AG10803 (cell line): ENCODE results near the gene THSD4.

Source experiments
- DNase-seq: peaks from one replicate; pipeline ENCODE4 v3.0.0; 2010; ENCODE audit warnings: low read depth
- H3K4me3 ChIP-seq: 2 replicates; pipeline ENCODE4 v1.5.1; 2011; ENCODE audit warnings: mild to moderate bottlenecking, low read length, control low read depth
- TF ChIP-seq, protein P1 (sequence below): conservative IDR thresholded peaks from 2 replicates; pipeline ENCODE4 v1.5.1; 2011; ENCODE audit warnings: mild to moderate bottlenecking, low read length, control low read depth, inconsistent platforms

The THSD4 gene

DNA sequence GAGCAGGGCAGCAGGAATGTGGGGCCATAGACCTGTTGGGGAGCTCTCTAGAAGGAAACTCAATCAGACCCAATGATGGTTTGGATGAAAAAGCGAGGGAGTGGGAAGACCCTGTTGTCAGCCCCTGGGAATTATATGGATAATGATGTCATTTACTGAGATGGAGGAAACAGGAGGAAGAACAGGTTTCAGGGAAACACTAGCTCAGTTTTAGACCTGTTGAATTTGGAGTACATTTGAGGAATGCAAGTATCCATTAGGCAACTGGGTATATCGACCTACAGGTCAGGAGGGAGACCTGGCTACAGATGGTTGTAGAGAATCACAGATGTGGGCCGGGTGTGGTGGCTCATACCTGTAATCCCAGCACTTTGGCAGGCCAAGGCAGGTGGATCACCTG, 428.1 kb downstream of the THSD4 start:
- TF ChIP-seq, protein P1, sequence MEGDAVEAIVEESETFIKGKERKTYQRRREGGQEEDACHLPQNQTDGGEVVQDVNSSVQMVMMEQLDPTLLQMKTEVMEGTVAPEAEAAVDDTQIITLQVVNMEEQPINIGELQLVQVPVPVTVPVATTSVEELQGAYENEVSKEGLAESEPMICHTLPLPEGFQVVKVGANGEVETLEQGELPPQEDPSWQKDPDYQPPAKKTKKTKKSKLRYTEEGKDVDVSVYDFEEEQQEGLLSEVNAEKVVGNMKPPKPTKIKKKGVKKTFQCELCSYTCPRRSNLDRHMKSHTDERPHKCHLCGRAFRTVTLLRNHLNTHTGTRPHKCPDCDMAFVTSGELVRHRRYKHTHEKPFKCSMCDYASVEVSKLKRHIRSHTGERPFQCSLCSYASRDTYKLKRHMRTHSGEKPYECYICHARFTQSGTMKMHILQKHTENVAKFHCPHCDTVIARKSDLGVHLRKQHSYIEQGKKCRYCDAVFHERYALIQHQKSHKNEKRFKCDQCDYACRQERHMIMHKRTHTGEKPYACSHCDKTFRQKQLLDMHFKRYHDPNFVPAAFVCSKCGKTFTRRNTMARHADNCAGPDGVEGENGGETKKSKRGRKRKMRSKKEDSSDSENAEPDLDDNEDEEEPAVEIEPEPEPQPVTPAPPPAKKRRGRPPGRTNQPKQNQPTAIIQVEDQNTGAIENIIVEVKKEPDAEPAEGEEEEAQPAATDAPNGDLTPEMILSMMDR: no peak
- no peak for DNase-seq
- no peak overlapping the region for H3K4me3 ChIP-seq

GRCh38 chr15:71545223-71545760, 430.0 kb downstream of the THSD4 start:
- peak; percentile 30 for DNase-seq
- H3K4me3 ChIP-seq: no peak overlapping the region
- TF ChIP-seq, protein P1: no peak

GRCh38 chr15:71545923-71546322, 430.7 kb downstream of the THSD4 start:
- DNase-seq: no peak
- TF ChIP-seq, protein P1: no peak
- H3K4me3 ChIP-seq: no peak overlapping the region

GRCh38 chr15:71547011-71547410, 431.7 kb downstream of the THSD4 start:
- no peak overlapping the region for H3K4me3 ChIP-seq
- peak; percentile 19 for DNase-seq
- TF ChIP-seq, protein P1: no peak

DNA sequence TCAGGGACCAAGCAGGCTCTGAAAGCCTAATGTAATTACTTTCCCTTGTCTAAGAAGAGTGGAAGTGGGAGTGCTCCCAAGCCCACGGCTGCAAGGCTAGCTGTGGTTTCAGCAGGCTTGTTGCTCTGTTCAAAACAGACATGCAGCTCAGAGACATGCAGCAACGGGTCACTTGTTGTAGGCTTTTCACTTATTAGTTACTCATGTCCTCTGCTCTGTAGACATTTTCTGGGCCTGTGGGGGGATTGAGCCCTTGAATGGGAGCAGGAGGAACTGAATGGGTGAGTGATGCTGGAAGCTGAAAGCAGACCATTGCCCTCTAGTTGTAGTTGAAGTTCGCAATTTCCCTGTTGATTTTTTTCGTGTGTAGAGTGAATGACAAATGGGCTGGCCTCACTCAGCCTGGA, 433.1 kb downstream of the THSD4 start:
- TF ChIP-seq, protein P1: no peak
- no peak for DNase-seq
- no peak overlapping the region for H3K4me3 ChIP-seq

DNA sequence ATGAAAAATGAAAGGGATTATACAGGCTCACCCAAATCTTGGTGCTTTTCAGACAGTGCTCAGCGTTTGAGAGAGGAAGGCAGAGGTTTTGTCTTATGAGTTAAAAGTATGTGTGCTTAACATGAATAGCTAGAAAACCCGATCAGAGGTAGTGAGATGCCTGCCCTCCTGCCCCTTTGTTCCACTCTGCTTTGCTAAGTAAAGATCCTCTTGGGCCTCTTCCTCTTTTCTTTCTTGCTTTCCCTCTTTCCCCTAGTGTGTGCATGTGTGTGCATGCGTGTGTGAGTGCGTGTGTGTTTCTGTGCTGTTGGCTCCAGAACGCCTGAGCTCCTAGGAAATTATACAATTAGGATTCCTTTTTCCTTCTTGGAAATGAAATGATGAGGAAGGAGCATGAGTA, 433.8 kb downstream of the THSD4 start:
- no peak overlapping the region for H3K4me3 ChIP-seq
- TF ChIP-seq, protein P1: no peak
- DNase-seq: no peak

GRCh38 chr15:71549697-71550096, 434.4 kb downstream of the THSD4 start:
- TF ChIP-seq, protein P1: no peak
- no peak overlapping the region for H3K4me3 ChIP-seq
- DNase-seq: no peak
